GM12878 (cell line): ENCODE measurements around the gene USP11. TPM values are rescaled to one million over a fixed set of nuclear protein-coding genes. Genes with fewer than 3 reads are reported as not detected.

Source experiments
- ATAC-seq: fragments of 200-7000 bp; cut with Tn5 transposase; 3 replicates; pipeline ENCODE4 v1.9.1; 2020; ENCODE audit warnings: mild to moderate bottlenecking, moderate library complexity
- BruUV-seq: library from RNA; stranded (reverse); fragments of 400-500 nt; replicated peaks from 2 replicates; lab custom pipeline; 2021; lab: Mats Ljungman, UMichigan
- CTCF ChIA-PET: fragments of 300-600 bp; sonication (Branson Sonifier 250); formaldehyde crosslinking; extraction: SDS; loops from one replicate; lab custom pipeline; 2021; ENCODE audit warnings: inconsistent platforms; lab: Yijun Ruan, JAX
- POLR2A ChIA-PET: fragments of 350-600 bp; formaldehyde crosslinking; extraction: SDS; loops from one replicate; lab custom pipeline; 2021; ENCODE audit warnings: inconsistent platforms; lab: Charles Lee
- RAD21 ChIA-PET: fragments of 300-600 bp; sonication (Branson Sonifier 250); formaldehyde crosslinking; loops from one replicate; lab custom pipeline; 2023; ENCODE audit warnings: antibody characterized with exemption; ENCODE audit not compliant: unreplicated experiment; lab: Charles Lee
- SMC1A ChIA-PET: fragments of 300-600 bp; sonication (Branson Sonifier 250); formaldehyde crosslinking; loops from one replicate; lab custom pipeline; 2023; ENCODE audit not compliant: unreplicated experiment, uncharacterized antibody; lab: Charles Lee
- DNase-seq: peaks from one replicate; pipeline ENCODE4 v3.0.0-alpha.2; 2011; ENCODE audit warnings: low read depth, low spot score
- FAIRE-seq: peaks from 3 replicates; lab custom pipeline; 2011; peaks lifted over from hg19 to GRCh38; lab: Jason Lieb, UNC
- H2AFZ ChIP-seq: 2 replicates; pipeline ENCODE4 v1.6.0; 2011; ENCODE audit warnings: low read depth, low read length, control low read depth; ENCODE audit not compliant: control insufficient read depth
- H3K27ac ChIP-seq: 2 replicates; pipeline ENCODE4 v1.5.1; 2011; ENCODE audit warnings: control low read depth; ENCODE audit not compliant: control insufficient read depth, insufficient read depth
- H3K27me3 ChIP-seq, 2 experiments: replicated peaks in 1 of 2; 2 replicates each; pipeline versions ENCODE4 v1.6.0 to v1.6.1; 2011; ENCODE audit warnings: low read length in 1 of 2; ENCODE audit not compliant: control insufficient read depth in 2 of 2, insufficient read depth in 2 of 2
- H3K36me3 ChIP-seq, 2 experiments: 2 replicates each; pipeline ENCODE4 v1.5.1; 2011; ENCODE audit warnings: low read length in 1 of 2; ENCODE audit not compliant: control insufficient read depth in 2 of 2, insufficient read depth in 2 of 2
- H3K4me1 ChIP-seq: 2 replicates; pipeline ENCODE4 v1.6.1; 2011; ENCODE audit warnings: mild to moderate bottlenecking, low read length, moderate library complexity, mixed read lengths; ENCODE audit not compliant: control insufficient read depth, insufficient read depth
- H3K4me2 ChIP-seq: 2 replicates; pipeline ENCODE4 v1.6.0; 2011; ENCODE audit warnings: control low read depth; ENCODE audit not compliant: control insufficient read depth, insufficient read depth
- H3K4me3 ChIP-seq: fragments of 200-600 bp; sonication (generic); 2 replicates; pipeline ENCODE4 v1.5.1; 2016
- H3K79me2 ChIP-seq: 2 replicates; pipeline ENCODE4 v1.6.0; 2011; ENCODE audit warnings: low read length; ENCODE audit not compliant: control insufficient read depth, insufficient read depth
- H3K9ac ChIP-seq: 2 replicates; pipeline ENCODE4 v1.8.0; 2011; ENCODE audit warnings: low read length, control low read depth, mixed read lengths; ENCODE audit not compliant: control insufficient read depth, insufficient read depth
- H3K9me3 ChIP-seq: replicated peaks from 3 replicates; pipeline ENCODE4 v1.5.1; 2011; ENCODE audit warnings: mild to moderate bottlenecking, low read length; ENCODE audit not compliant: control insufficient read depth, insufficient read depth
- H4K20me1 ChIP-seq: 2 replicates; pipeline ENCODE4 v1.6.0; 2011; ENCODE audit not compliant: control insufficient read depth, insufficient read depth
- CBX3 ChIP-seq: fragments of 200-600 bp; sonication (generic); IDR thresholded peaks from 2 replicates; pipeline ENCODE4 v1.6.1; 2016; ENCODE audit warnings: low read depth, borderline replicate concordance
- CHD1 ChIP-seq: IDR thresholded peaks from 2 replicates; pipeline ENCODE4 v1.6.1; 2012; ENCODE audit warnings: low read depth, low read length, improper control_type of control experiment
- HDAC6 ChIP-seq: fragments of 200-600 bp; sonication (generic); IDR thresholded peaks from one replicate; pipeline ENCODE4 v1.8.0; 2017; ENCODE audit warnings: antibody characterized with exemption; ENCODE audit not compliant: unreplicated experiment
- MXI1 ChIP-seq: fragments of 150-350 bp; IDR thresholded peaks from 2 replicates; pipeline ENCODE4 v1.6.1; 2011; ENCODE audit warnings: low read depth, mild to moderate bottlenecking, inconsistent platforms, low read length, improper control_type of control experiment
- NFXL1 ChIP-seq: fragments of 450-650 bp; IDR thresholded peaks from 2 replicates; pipeline ENCODE4 v1.6.1; 2017; ENCODE audit warnings: antibody characterized with exemption, mild to moderate bottlenecking, borderline replicate concordance
- RB1 ChIP-seq: fragments of 450-650 bp; formaldehyde crosslinking; IDR thresholded peaks from 2 replicates; pipeline ENCODE4 v1.6.1; 2017; ENCODE audit warnings: mild to moderate bottlenecking, borderline replicate concordance
- RCOR1 ChIP-seq: conservative IDR thresholded peaks from 2 replicates; pipeline ENCODE4 v1.6.1; 2012; ENCODE audit warnings: low read depth, low read length, improper control_type of control experiment
- RELA ChIP-seq: fragments of 450-650 bp; IDR thresholded peaks from 2 replicates; pipeline ENCODE4 v1.8.0; 2014; ENCODE audit warnings: borderline replicate concordance; ENCODE audit not compliant: partially characterized antibody
- WGBS: methylation state at CpG from one replicate; pipeline ENCODE4 v1.1.6; 2016; ENCODE audit warnings: low lambda C conversion rate; ENCODE audit not compliant: insufficient replicate concordance, insufficient coverage; ENCODE audit errors: missing lambda C conversion rate; 5-methylcytosine and 5-hydroxymethylcytosine counted together
- in situ Hi-C: fragments of 300-500 bp; cut with MboI; formaldehyde crosslinking; loops from 9 replicates; pipeline ENCODE4 v1.14.3; 2018; ENCODE audit warnings: mixed read lengths
- intact Hi-C: fragments of 100-400 bp; cut with micrococcal nuclease; formaldehyde crosslinking; loops from one replicate; pipeline ENCODE4 v1.14.2; 2022; ENCODE audit not compliant: unreplicated experiment
- polyA plus RNA-seq, 11 experiments: library from polyadenylated mRNA; depleted of rRNA in 4 of 11; unstranded in 6 of 11; stranded (reverse) in 5 of 11; fragments of >200 nt; fragmentation: Nextera tagmentation in 4 of 11; fragmentation: Illumina TruSeq in 1 of 11; extraction: Ambion mirVana in 4 of 11; extraction: Trizol in 1 of 11; gene quantifications; 1 replicate in 1 of 11; 2 replicates in 10 of 11; pipeline versions ENCODE4 v1.2.1 to v1.2.3, GENCODE V29; 2011 to 2016; ENCODE audit warnings: inconsistent platforms in 2 of 11, missing spikeins in 2 of 11, low read depth in 1 of 11
- total RNA-seq, 4 experiments: library from RNA; depleted of rRNA in 3 of 4; stranded (reverse); fragments of >200 nt in 3 of 4; fragmentation: Illumina TruSeq in 1 of 4; extraction: Trizol in 1 of 4; gene quantifications; 2 replicates each; pipeline versions ENCODE4 v1.2.1 to v1.2.3, GENCODE V29; 2013 to 2021
- TF ChIP-seq, protein P1 (sequence below): IDR thresholded peaks from 2 replicates; pipeline ENCODE4 v1.6.1; 2012; ENCODE audit warnings: mild to moderate bottlenecking, low read depth, low read length
- TF ChIP-seq, protein P2 (sequence below): fragments of 450-650 bp; IDR thresholded peaks from 2 replicates; pipeline ENCODE4 v1.6.1; 2018; ENCODE audit warnings: mild to moderate bottlenecking, low read depth, moderate library complexity; ENCODE audit not compliant: partially characterized antibody
- TF ChIP-seq, protein P3 (sequence below): fragments of 450-650 bp; IDR thresholded peaks from 2 replicates; pipeline ENCODE4 v1.6.1; 2017; ENCODE audit warnings: mild to moderate bottlenecking, low read depth, inconsistent platforms; ENCODE audit not compliant: poor library complexity, severe bottlenecking
- TF ChIP-seq, protein P4 (sequence below): IDR thresholded peaks from 2 replicates; pipeline ENCODE4 v1.6.1; 2011; ENCODE audit warnings: low read depth, low read length, improper control_type of control experiment, borderline replicate concordance
- TF ChIP-seq, protein P5 (sequence below): IDR thresholded peaks from 2 replicates; pipeline ENCODE4 v1.6.1; 2011; ENCODE audit warnings: borderline replicate concordance, low read depth, mild to moderate bottlenecking, moderate library complexity, low read length; ENCODE audit not compliant: insufficient read depth, poor library complexity, severe bottlenecking

USP11 gene
- total and polyA plus RNA-seq, 10 of the 15 experiments (the other 5 are each of a cell fraction or from before 2014, with no cell fraction given): 3.3 to 44.0 (median 20.9) TPM

DNA sequence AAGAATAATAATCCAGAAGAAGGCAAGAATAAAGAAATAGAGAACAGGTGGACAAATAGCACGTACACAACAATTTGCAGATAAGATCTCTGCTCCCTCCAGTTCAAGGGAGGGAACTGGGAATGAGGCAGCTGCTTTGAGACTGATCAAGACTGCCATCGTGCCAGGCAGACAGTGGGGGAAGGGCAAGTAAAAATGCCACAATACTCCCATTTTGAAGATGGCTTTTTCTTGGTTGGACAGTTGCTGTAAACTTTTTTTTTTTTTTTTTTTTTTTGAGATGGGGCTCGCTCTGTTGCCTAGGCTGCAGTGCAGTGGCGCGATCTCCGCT, 17.2 kb downstream of the USP11 start:
- no peaks in the 10 kb centered on the region for H3K27me3 ChIP-seq
- in situ Hi-C loops (no loop called here), intact Hi-C loops (no loop called here)
- no peak overlapping the region for H3K4me3 ChIP-seq
- FAIRE-seq (no peak), DNase-seq (no peak), ATAC-seq (no peak)
- H4K20me1 ChIP-seq: no peaks in the 10 kb centered on the region
- H3K9me3 ChIP-seq: no peaks in the 10 kb centered on the region; the same call in 2 of the 3 replicates
- BruUV-seq: no TSS peak
- H2AFZ ChIP-seq: no peak overlapping the region
- no peak overlapping the region for H3K27ac ChIP-seq
- no peaks in the 10 kb centered on the region for H3K79me2 ChIP-seq
- no peak overlapping the region for H3K4me2 ChIP-seq
- H3K36me3 ChIP-seq: peaks cover 0 to 1% of the 10 kb centered on the region in 2 experiments; a peak in 2 of 4 replicates
- ChIA-PET RAD21 (interaction anchor here (1.4 kb wide), 1 partner anchor 112 kb away, joined by 4 read pairs; no protein-coding TSS in a partner anchor), POLR2A (interaction anchor here (0.7 kb wide), 1 partner anchor 246 kb away, joined by 8 read pairs; no protein-coding TSS in a partner anchor), CTCF (no interaction called here), SMC1A (no interaction called here)
- no peaks in the 10 kb centered on the region for H3K4me1 ChIP-seq
- no peak overlapping the region for H3K9ac ChIP-seq
- WGBS: 80% methylated on average over 3 of the region's 6 CpGs
- TF ChIP-seq CBX3 (no peak), MXI1 (no peak), CHD1 (no peak), RCOR1 (no peak), RB1 (no peak), NFXL1 (no peak), RELA (no peak), HDAC6 (no peak)
- TF ChIP-seq, protein P1, sequence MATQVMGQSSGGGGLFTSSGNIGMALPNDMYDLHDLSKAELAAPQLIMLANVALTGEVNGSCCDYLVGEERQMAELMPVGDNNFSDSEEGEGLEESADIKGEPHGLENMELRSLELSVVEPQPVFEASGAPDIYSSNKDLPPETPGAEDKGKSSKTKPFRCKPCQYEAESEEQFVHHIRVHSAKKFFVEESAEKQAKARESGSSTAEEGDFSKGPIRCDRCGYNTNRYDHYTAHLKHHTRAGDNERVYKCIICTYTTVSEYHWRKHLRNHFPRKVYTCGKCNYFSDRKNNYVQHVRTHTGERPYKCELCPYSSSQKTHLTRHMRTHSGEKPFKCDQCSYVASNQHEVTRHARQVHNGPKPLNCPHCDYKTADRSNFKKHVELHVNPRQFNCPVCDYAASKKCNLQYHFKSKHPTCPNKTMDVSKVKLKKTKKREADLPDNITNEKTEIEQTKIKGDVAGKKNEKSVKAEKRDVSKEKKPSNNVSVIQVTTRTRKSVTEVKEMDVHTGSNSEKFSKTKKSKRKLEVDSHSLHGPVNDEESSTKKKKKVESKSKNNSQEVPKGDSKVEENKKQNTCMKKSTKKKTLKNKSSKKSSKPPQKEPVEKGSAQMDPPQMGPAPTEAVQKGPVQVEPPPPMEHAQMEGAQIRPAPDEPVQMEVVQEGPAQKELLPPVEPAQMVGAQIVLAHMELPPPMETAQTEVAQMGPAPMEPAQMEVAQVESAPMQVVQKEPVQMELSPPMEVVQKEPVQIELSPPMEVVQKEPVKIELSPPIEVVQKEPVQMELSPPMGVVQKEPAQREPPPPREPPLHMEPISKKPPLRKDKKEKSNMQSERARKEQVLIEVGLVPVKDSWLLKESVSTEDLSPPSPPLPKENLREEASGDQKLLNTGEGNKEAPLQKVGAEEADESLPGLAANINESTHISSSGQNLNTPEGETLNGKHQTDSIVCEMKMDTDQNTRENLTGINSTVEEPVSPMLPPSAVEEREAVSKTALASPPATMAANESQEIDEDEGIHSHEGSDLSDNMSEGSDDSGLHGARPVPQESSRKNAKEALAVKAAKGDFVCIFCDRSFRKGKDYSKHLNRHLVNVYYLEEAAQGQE: no peak
- TF ChIP-seq, protein P2, sequence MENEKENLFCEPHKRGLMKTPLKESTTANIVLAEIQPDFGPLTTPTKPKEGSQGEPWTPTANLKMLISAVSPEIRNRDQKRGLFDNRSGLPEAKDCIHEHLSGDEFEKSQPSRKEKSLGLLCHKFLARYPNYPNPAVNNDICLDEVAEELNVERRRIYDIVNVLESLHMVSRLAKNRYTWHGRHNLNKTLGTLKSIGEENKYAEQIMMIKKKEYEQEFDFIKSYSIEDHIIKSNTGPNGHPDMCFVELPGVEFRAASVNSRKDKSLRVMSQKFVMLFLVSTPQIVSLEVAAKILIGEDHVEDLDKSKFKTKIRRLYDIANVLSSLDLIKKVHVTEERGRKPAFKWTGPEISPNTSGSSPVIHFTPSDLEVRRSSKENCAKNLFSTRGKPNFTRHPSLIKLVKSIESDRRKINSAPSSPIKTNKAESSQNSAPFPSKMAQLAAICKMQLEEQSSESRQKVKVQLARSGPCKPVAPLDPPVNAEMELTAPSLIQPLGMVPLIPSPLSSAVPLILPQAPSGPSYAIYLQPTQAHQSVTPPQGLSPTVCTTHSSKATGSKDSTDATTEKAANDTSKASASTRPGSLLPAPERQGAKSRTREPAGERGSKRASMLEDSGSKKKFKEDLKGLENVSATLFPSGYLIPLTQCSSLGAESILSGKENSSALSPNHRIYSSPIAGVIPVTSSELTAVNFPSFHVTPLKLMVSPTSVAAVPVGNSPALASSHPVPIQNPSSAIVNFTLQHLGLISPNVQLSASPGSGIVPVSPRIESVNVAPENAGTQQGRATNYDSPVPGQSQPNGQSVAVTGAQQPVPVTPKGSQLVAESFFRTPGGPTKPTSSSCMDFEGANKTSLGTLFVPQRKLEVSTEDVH: no peak
- TF ChIP-seq, protein P3, sequence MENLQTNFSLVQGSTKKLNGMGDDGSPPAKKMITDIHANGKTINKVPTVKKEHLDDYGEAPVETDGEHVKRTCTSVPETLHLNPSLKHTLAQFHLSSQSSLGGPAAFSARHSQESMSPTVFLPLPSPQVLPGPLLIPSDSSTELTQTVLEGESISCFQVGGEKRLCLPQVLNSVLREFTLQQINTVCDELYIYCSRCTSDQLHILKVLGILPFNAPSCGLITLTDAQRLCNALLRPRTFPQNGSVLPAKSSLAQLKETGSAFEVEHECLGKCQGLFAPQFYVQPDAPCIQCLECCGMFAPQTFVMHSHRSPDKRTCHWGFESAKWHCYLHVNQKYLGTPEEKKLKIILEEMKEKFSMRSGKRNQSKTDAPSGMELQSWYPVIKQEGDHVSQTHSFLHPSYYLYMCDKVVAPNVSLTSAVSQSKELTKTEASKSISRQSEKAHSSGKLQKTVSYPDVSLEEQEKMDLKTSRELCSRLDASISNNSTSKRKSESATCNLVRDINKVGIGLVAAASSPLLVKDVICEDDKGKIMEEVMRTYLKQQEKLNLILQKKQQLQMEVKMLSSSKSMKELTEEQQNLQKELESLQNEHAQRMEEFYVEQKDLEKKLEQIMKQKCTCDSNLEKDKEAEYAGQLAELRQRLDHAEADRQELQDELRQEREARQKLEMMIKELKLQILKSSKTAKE: no peak
- TF ChIP-seq, protein P4, sequence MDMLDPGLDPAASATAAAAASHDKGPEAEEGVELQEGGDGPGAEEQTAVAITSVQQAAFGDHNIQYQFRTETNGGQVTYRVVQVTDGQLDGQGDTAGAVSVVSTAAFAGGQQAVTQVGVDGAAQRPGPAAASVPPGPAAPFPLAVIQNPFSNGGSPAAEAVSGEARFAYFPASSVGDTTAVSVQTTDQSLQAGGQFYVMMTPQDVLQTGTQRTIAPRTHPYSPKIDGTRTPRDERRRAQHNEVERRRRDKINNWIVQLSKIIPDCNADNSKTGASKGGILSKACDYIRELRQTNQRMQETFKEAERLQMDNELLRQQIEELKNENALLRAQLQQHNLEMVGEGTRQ: no peak
- TF ChIP-seq, protein P5, sequence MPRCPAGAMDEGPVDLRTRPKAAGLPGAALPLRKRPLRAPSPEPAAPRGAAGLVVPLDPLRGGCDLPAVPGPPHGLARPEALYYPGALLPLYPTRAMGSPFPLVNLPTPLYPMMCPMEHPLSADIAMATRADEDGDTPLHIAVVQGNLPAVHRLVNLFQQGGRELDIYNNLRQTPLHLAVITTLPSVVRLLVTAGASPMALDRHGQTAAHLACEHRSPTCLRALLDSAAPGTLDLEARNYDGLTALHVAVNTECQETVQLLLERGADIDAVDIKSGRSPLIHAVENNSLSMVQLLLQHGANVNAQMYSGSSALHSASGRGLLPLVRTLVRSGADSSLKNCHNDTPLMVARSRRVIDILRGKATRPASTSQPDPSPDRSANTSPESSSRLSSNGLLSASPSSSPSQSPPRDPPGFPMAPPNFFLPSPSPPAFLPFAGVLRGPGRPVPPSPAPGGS: no peak
